GM21423 (cell line): ENCODE data around the gene DDAH1.

ENCODE experiments used
- ATAC-seq: cut with Tn5 transposase; IDR thresholded peaks from one replicate; pipeline ENCODE4 v1.9.1; 2021; ENCODE audit warnings: mild to moderate bottlenecking, moderate library complexity; ENCODE audit not compliant: unreplicated experiment

DDAH1 gene

DNA sequence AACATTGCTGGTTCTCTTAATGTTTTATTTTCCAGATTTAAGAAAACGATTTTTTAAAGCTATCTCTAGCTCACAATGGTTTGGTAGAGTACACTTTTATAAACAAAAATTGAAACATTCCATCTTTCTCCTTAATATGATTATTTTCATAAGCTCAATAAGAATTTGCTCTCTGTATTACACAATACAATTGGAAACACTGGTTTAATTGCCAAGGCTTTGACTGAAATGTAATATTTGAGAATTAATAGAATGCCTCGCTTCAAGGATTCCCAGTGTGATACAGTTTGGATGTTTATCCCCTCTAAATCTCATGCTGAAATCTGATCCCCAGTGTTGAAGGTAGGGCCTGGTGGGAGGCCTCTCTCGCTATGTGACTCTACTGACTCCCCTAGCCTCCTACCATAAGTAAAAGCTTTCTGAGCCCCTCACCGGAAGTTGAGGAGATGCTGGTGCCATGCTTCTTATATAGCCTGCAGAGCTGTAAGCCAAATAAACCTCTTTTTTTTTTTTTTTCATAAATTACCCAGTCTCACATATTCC lies 67.4 kb downstream of the DDAH1 start:
- no peak for ATAC-seq

DNA sequence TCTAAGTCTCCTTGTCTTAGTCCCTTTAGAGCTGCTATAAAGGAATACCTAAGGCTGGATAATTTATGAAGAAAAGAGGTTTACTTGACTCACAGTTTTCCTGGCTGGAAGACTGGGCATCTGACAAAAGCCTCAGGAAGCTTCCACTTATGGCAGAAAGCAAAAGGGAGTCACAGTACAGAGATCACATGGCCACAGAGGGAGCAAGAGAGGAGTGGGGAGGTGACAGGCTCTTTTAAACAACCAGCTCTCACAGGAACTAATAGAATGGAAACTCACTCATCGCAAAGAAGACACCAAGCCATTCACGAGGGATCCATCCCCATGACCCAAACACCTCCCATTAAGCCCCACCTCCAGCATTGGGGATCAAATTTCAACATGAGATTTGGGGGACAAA lies 68.8 kb downstream of the DDAH1 start:
- no peak for ATAC-seq

- ATAC-seq: no peak
Measured at GRCh38 chr1:85394130-85394529, 70.8 kb downstream of the DDAH1 start.

DNA sequence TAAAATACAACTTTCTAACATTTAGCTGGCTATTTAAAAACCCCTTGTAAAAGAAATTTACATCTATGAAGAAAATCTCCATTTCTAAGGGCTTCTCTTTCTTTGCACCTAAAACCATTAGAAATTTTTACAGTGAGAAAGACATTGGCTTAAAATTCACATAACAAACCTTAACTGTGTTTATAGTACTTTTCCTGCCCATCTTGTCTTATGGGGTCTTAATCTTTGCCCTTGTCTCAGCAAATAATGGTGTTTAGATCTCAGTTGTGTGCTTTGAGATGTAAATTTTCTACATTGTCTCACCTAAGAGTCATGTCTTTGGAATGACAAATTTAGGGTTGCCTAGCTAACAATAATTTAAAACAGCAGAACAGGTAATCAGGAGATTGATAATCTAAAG lies 71.5 kb downstream of the DDAH1 start:
- no peak for ATAC-seq

- no peak for ATAC-seq
Measured at GRCh38 chr1:85388416-85388815, 76.5 kb downstream of the DDAH1 start.

DNA sequence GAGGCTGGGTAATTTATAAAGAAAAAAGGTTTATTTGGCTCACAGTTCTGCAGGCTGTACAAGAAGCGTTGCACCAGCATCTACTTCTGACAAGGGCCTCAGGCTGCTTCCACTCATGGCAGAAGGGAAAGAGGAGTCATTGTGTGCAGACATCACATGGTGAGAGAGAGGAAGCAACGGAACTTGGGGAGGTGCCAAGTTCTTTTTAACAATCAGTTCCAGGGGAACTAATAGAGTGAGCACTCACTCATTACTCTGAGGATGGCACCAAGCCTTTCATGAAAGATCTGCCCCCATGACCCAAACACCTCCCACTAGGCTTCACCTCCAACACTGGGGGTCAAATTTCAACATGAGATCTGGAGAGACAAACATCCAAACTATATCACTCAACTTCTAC lies 77.2 kb downstream of the DDAH1 start:
- no peak for ATAC-seq

DNA sequence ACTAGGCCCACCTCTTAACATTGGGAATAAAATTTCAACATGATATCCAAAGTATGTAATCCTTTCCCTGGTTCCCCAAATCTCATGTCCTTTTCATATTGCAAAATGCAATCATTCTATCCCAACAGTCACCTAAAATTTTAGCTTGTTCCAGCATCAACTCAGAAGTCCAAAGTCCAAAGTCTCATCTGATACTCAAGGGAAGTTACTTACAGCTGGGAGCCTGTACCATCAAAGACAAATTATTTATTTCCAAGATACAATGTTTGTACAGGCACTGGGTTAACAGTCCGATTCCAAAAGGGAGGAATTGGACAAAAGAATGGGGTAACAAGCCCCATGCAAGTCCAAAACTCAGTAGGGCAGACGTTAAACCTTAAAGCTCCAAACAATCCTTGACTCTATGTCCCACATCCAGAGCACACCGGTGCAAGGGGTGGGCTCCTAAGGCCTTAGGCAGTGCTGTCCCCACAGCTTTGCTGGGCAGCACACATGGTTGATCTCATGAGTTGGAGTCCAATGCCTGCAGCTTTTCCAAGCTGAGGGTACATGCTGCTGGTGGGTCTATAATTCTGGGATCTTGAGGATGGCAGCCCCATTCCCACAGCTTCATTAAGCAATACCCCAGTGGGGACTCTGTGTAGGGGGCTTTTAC lies 78.8 kb downstream of the DDAH1 start:
- no peak for ATAC-seq

- no peak for ATAC-seq
Measured at GRCh38 chr1:85379203-85380136, 85.5 kb downstream of the DDAH1 start.

- no peak for ATAC-seq
Measured at GRCh38 chr1:85378534-85378933, 86.4 kb downstream of the DDAH1 start.

GRCh38 chr1:85376356-85376755 lies 88.6 kb downstream of the DDAH1 start:
- no peak for ATAC-seq

DNA sequence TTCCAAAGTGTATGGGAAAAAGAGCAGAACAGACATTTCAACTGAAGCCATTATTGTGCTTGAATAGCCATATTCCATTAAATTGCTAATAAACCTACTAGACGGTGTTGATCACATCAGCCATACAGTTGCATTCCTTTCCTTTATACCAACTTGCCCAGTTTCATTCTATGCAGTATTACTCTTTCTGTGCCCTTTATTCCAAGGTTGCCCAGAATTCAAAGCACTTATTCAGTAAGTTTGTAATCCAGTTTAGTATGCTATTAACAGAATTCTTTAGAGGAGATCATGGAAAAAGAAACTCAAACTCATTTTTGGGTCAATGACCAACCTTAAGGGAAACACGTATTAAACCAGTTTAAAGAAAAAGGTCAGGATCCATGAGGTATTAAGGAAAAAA lies 89.5 kb downstream of the DDAH1 start:
- no peak for ATAC-seq

DNA sequence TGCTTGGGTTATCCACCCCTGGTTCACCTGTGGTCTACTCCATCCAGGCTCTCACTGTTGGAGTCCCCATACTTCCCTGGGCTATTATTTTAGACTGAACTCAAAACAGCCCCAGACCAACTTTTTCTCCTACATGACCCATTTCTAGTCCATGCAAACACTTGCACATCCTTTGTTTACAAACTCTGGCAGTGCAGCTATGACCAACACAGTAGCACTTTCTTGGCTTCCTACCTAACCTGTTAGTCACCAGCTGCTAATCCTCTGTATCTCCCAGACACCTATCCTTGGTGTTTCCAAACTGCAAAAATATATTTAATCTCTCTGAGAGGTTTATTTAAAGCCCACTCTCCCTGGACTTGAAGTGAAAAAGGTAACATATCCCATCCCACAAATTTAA lies 90.8 kb downstream of the DDAH1 start:
- ATAC-seq: no peak

GRCh38 chr1:85373378-85373708 lies 91.6 kb downstream of the DDAH1 start:
- ATAC-seq: no peak

GRCh38 chr1:85372683-85373377 lies 92.1 kb downstream of the DDAH1 start:
- no peak for ATAC-seq

- no peak for ATAC-seq
Measured at GRCh38 chr1:85371021-85371420, 93.9 kb downstream of the DDAH1 start.

- no peak for ATAC-seq
Measured at GRCh38 chr1:85368073-85368770, 96.7 kb downstream of the DDAH1 start.

- no peak for ATAC-seq
Measured at GRCh38 chr1:85366391-85367170, 98.4 kb downstream of the DDAH1 start.

- ATAC-seq: no peak
Measured at GRCh38 chr1:85365851-85366250, 99.1 kb downstream of the DDAH1 start.

- ATAC-seq: no peak
Measured at GRCh38 chr1:85363521-85363920, 101.4 kb downstream of the DDAH1 start.

GRCh38 chr1:85363092-85363491 lies 101.9 kb downstream of the DDAH1 start:
- no peak for ATAC-seq
